NCI-H2227 (cell line): Measurements from ENCODE around the gene ASPDH.
"Not testable (repeated sequence)": the region's sequence is repeated elsewhere in the genome, so short reads cannot be mapped to it uniquely, and the experiment has no call there.

Experiments used
- DNase-seq: peaks from one replicate; lab custom pipeline; 2025; ENCODE audit not compliant: unreplicated experiment; lab: John Stamatoyannopoulos, UW

ASPDH gene

GRCh38 chr19:50548191-50549058 is 34.7 kb upstream of the ASPDH start:
- no peak for DNase-seq

GRCh38 chr19:50547385-50548190 is 33.9 kb upstream of the ASPDH start:
- no peak for DNase-seq

- no peak for DNase-seq
These were observed 33.0 kb upstream of the ASPDH start for GRCh38 chr19:50546527-50547221.

GRCh38 chr19:50542943-50543342 is 29.2 kb upstream of the ASPDH start:
- DNase-seq: no peak

GRCh38 chr19:50537769-50538230 is 24.1 kb upstream of the ASPDH start:
- peak; percentile 81 for DNase-seq

- DNase-seq: no peak
These were observed 23.6 kb upstream of the ASPDH start for GRCh38 chr19:50537306-50537685.

GRCh38 chr19:50536662-50537305 is 23.1 kb upstream of the ASPDH start:
- DNase-seq: no peak

- no peak for DNase-seq
These were observed 22.0 kb upstream of the ASPDH start for GRCh38 chr19:50535672-50536187.

GRCh38 chr19:50534478-50534877 is 20.8 kb upstream of the ASPDH start:
- no peak for DNase-seq

- no peak for DNase-seq
These were observed 19.2 kb upstream of the ASPDH start for GRCh38 chr19:50532952-50533351.

- DNase-seq: peak; percentile 18
These were observed 17.5 kb upstream of the ASPDH start for GRCh38 chr19:50531171-50531612.

- DNase-seq: not testable (repeated sequence)
These were observed 14.3 kb upstream of the ASPDH start for GRCh38 chr19:50528052-50528451.

- no peak for DNase-seq
These were observed 9.2 kb upstream of the ASPDH start for GRCh38 chr19:50522881-50523280.

GRCh38 chr19:50520822-50521465 is 7.2 kb upstream of the ASPDH start:
- DNase-seq: no peak

- no peak for DNase-seq
These were observed 5.4 kb upstream of the ASPDH start for GRCh38 chr19:50519006-50519575.

- no peak for DNase-seq
These were observed 4.6 kb upstream of the ASPDH start for GRCh38 chr19:50518091-50519005.

GRCh38 chr19:50517704-50518075 is 4.0 kb upstream of the ASPDH start:
- no peak for DNase-seq

GRCh38 chr19:50516964-50517703 is 3.4 kb upstream of the ASPDH start:
- no peak for DNase-seq
